ENCODE measurements around the gene C12orf57. TPM values are rescaled to one million over a fixed set of nuclear protein-coding genes. Genes with fewer than 3 reads are reported as not detected.
A peak's percentile ranks its signal among the peaks of the same experiment; 100 is the strongest.

C12orf57 gene
- total and polyA plus RNA-seq, 2 experiments from 2014 or later, result 247 to 264 TPM

DNA sequence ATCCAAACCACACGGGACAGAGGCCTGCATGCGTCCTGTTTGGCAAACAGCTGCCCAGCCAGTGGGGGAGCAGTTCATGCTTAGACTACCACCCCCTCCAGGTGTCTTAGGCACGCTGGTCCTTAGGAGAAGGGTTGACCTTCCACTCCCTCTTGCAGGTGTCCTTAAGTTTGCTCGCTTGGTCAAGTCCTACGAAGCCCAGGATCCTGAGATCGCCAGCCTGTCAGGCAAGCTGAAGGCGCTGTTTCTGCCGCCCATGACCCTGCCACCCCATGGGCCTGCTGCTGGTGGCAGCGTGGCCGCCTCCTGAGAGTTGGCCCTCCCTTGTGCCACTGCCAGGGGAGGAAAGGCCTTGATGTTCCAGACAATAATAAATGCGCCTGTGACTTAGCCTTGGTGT lies 1.8 kb downstream of the C12orf57 start:
- 93 to 96% methylated on average over 11 of the region's 11 CpGs for WGBS, 2 experiments (ENCODE audit: low coverage in 1 of 2, low lambda C conversion rate in 2 of 2, missing lambda C conversion rate in 2 of 2)
- Histone ChIP-seq H3K4me2 (ENCODE audit: unreplicated experiment) (no peak overlapping the region), H2AFZ (no peak overlapping the region), H3K9ac (0 out of 2 replicates have a peak overlapping the region, but pooled peaks have one; percentile 89), H3K9me3 (ENCODE audit: low read depth) (no peaks in the 10 kb centered on the region), H3K27me3 (replicated peaks; ENCODE audit: insufficient read depth) (no peaks in the 10 kb centered on the region), H3K36me3 (ENCODE audit: low read depth) (no peaks in the 10 kb centered on the region), H3K79me2 (ENCODE audit: insufficient read depth) (peaks cover 11% of the 10 kb centered on the region; the same call in 1 of the 2 replicates), H3K4me1 (ENCODE audit: insufficient read depth) (peaks cover 17% of the 10 kb centered on the region), H3K4me3 (no peak overlapping the region; the same call in 1 of the 2 replicates), H3K27ac (no peak overlapping the region), H3F3A (ENCODE audit: insufficient read depth) (peaks cover 34% of the 10 kb centered on the region), H4K20me1 (ENCODE audit: insufficient read depth) (no peaks in the 10 kb centered on the region), H3K9me2 (ENCODE audit: insufficient read depth) (no peaks in the 10 kb centered on the region)
- in situ Hi-C loops (cut with MboI), result loop anchor here (10.0 kb wide), 1 partner anchor 169 kb away; no protein-coding TSS in a partner anchor
- DNase-seq, result no peak
- TF ChIP-seq EZH2phosphoT487 (IDR thresholded peaks at IDR 0.05; ENCODE audit: insufficient read depth, low read depth), result no peak
- TF ChIP-seq EZH2 (IDR thresholded peaks at IDR 0.05; ENCODE audit: insufficient read depth, poor library complexity, severe bottlenecking), result no peak

DNA sequence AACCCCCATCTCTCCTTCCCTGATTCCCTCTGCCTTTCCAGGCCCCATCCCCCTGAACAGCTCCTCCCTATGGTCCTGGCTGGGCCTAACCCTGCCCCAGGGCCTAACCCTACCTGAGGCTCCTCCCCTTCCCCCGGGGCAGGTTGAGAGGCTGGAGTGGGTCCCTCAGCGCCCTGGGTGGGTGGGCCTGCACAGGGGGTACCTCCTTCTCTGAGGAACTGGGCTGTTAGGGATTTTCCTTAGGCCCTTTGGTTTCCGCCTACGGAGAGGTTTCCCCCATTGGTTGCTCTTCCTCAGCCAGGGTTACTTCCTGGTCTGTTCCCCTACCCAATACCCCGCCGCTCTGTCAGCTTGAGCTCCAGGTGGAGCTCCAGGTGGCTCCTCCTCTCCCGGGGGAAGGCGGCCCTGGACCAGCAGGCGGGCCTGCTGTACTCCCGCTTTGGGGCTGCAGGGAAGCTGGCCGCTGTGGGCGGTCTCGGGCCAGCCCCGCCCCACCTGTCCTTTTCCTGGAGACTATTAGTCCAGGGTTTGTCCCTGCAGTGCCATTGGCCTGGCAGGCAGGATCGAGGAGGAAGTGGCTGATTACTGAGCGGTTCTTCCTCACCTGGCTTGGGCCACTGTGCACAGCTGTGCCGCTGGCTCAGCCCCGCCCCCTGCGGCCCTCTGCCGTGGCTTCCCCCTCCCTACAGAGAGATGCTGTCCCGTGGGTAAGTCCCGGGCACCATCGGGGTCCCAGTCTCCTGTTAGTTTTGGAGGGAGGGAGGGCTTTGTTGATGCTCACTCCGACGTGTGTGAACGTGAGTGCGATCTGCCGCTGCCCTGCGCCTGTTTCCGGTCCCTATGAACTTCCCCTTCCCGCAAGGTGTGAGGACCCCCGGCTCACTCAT lies 2.5 kb downstream of the C12orf57 start:
- in situ Hi-C loops (cut with MboI), result loop anchor here (10.0 kb wide), 1 partner anchor 169 kb away; no protein-coding TSS in a partner anchor
- 65 to 69% methylated on average over 31 to 32 of the region's 32 CpGs for WGBS, 2 experiments (ENCODE audit: low coverage in 1 of 2, low lambda C conversion rate in 2 of 2, missing lambda C conversion rate in 2 of 2)
- H3K27ac ChIP-seq, result no peak overlapping the region

GRCh38 chr12:6946920-6947374 lies 3.1 kb downstream of the C12orf57 start:
- no peaks in the 10 kb centered on the region for H3K9me2 ChIP-seq (ENCODE audit: insufficient read depth)
- H3K79me2 ChIP-seq (ENCODE audit: insufficient read depth), result peaks cover 11% of the 10 kb centered on the region; the same call in 1 of the 2 replicates
- no peaks in the 10 kb centered on the region for H3K36me3 ChIP-seq (ENCODE audit: low read depth)
- TF ChIP-seq EZH2phosphoT487 (IDR thresholded peaks at IDR 0.05; ENCODE audit: insufficient read depth, low read depth), result no peak
- no peak for TF ChIP-seq EZH2 (IDR thresholded peaks at IDR 0.05; ENCODE audit: insufficient read depth, poor library complexity, severe bottlenecking)
- H3K4me3 ChIP-seq, result no peak overlapping the region
- WGBS, 2 experiments (ENCODE audit: low coverage in 1 of 2, low lambda C conversion rate in 2 of 2, missing lambda C conversion rate in 2 of 2), result 73 to 79% methylated on average over 8 of the region's 8 CpGs
- no peak overlapping the region for H3K27ac ChIP-seq
- no peak for DNase-seq
- peaks cover 26% of the 10 kb centered on the region for H3F3A ChIP-seq (ENCODE audit: insufficient read depth)
- no peak overlapping the region for H2AFZ ChIP-seq
- no peak overlapping the region for H3K4me2 ChIP-seq (ENCODE audit: unreplicated experiment)
- H3K9ac ChIP-seq, result no peak overlapping the region
- in situ Hi-C loops (cut with MboI), result loop anchor here (10.0 kb wide), 1 partner anchor 168 kb away; no protein-coding TSS in a partner anchor
- H3K27me3 ChIP-seq (replicated peaks; ENCODE audit: insufficient read depth), result no peaks in the 10 kb centered on the region
- H4K20me1 ChIP-seq (ENCODE audit: insufficient read depth), result no peaks in the 10 kb centered on the region
- peaks cover 17% of the 10 kb centered on the region for H3K4me1 ChIP-seq (ENCODE audit: insufficient read depth)
- H3K9me3 ChIP-seq (ENCODE audit: low read depth), result no peaks in the 10 kb centered on the region

More for the DNA sequence above, 2.5 kb downstream of the C12orf57 start:
- Histone ChIP-seq H3K27me3 (replicated peaks; ENCODE audit: insufficient read depth) (no peaks in the 10 kb centered on the region), H3K4me1 (ENCODE audit: insufficient read depth) (peaks cover 17% of the 10 kb centered on the region), H3K9me2 (ENCODE audit: insufficient read depth) (no peaks in the 10 kb centered on the region), H4K20me1 (ENCODE audit: insufficient read depth) (no peaks in the 10 kb centered on the region), H3K4me3 (no peak overlapping the region), H2AFZ (no peak overlapping the region), H3F3A (ENCODE audit: insufficient read depth) (peaks cover 28% of the 10 kb centered on the region), H3K79me2 (ENCODE audit: insufficient read depth) (peaks cover 11% of the 10 kb centered on the region; the same call in 1 of the 2 replicates), H3K9me3 (ENCODE audit: low read depth) (no peaks in the 10 kb centered on the region), H3K9ac (no peak overlapping the region), H3K36me3 (ENCODE audit: low read depth) (no peaks in the 10 kb centered on the region), H3K4me2 (ENCODE audit: unreplicated experiment) (no peak overlapping the region)
- DNase-seq, result no peak
- TF ChIP-seq EZH2phosphoT487 (IDR thresholded peaks at IDR 0.05; ENCODE audit: insufficient read depth, low read depth) (no peak), EZH2 (IDR thresholded peaks at IDR 0.05; ENCODE audit: insufficient read depth, poor library complexity, severe bottlenecking) (no peak)

DNA sequence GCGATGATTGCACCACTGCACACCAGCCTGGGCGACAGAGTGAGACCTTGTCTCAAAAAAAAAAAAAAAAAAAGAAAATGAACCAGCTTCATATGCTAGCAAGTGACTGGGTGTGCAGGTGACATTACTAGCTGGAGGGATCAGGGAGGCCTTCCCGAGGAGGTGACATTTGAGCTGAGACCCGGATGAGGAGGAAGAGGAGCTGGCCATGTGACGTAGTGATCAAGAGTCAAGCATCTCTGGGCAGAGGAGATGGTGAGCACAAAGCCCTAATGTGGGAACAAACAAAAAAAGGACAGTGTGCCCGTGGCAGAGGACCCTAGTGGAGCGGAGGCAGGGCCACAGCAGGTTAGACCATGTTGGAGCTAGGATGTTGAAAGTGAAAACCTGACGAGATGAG lies 3.8 kb downstream of the C12orf57 start:
- Histone ChIP-seq H2AFZ (no peak overlapping the region), H3K9ac (no peak overlapping the region), H3K27ac (no peak overlapping the region), H3K9me3 (ENCODE audit: low read depth) (no peaks in the 10 kb centered on the region), H3K36me3 (ENCODE audit: low read depth) (no peaks in the 10 kb centered on the region), H4K20me1 (ENCODE audit: insufficient read depth) (no peaks in the 10 kb centered on the region), H3K4me1 (ENCODE audit: insufficient read depth) (peaks cover 13% of the 10 kb centered on the region), H3K4me2 (ENCODE audit: unreplicated experiment) (no peak overlapping the region), H3K27me3 (replicated peaks; ENCODE audit: insufficient read depth) (no peaks in the 10 kb centered on the region), H3K79me2 (ENCODE audit: insufficient read depth) (peaks cover 11% of the 10 kb centered on the region; the same call in 1 of the 2 replicates), H3K4me3 (no peak overlapping the region), H3K9me2 (ENCODE audit: insufficient read depth) (no peaks in the 10 kb centered on the region), H3F3A (ENCODE audit: insufficient read depth) (peaks cover 22% of the 10 kb centered on the region)
- in situ Hi-C loops (cut with MboI), result loop anchor here (10.0 kb wide), 1 partner anchor 167 kb away; no protein-coding TSS in a partner anchor
- TF ChIP-seq EZH2phosphoT487 (IDR thresholded peaks at IDR 0.05; ENCODE audit: insufficient read depth, low read depth) (no peak), EZH2 (IDR thresholded peaks at IDR 0.05; ENCODE audit: insufficient read depth, poor library complexity, severe bottlenecking) (no peak)
- no peak for DNase-seq
- WGBS, 2 experiments (ENCODE audit: low coverage in 1 of 2, low lambda C conversion rate in 2 of 2, missing lambda C conversion rate in 2 of 2), result 74 to 85% methylated on average over 8 of the region's 8 CpGs
